Natural killer cell treated with Interleukin-12 subunit alpha and Interleukin-12 subunit beta and Interleukin-15 and Interleukin-18, amount 100 ng/mL, for 72 hours (primary cell): ENCODE results near the gene RPS6KB2. TPM values are rescaled to one million over a fixed set of nuclear protein-coding genes. Genes with fewer than 3 reads are reported as not detected.
A peak's percentile ranks its signal among the peaks of the same experiment; 100 is the strongest.

ENCODE experiments used
- ATAC-seq, 2 donors: fragments of 150-1000 bp; cut with Tn5 transposase in 1 of 2; sonication (Bioruptor Pico), chemical (Tn5 transposase) in 1 of 2; 2 replicates each; pipeline ENCODE4 v1.10.0; 2021
- DNase-seq: peaks from one replicate; pipeline ENCODE4 v3.0.0; 2022; ENCODE audit warnings: low spot score
- H3K27ac Mint-ChIP-seq, 2 donors: 1 replicate in 1 of 2; 2 replicates in 1 of 2; pipeline ENCODE4 v1.8.0; 2022; ENCODE audit warnings: mixed read lengths in 2 of 2, mild to moderate bottlenecking in 1 of 2, moderate library complexity in 1 of 2
- H3K27me3 Mint-ChIP-seq, 2 donors: 1 replicate in 1 of 2; 2 replicates in 1 of 2; pipeline ENCODE4 v1.8.0; 2022; ENCODE audit warnings: mixed read lengths in 2 of 2
- H3K36me3 Mint-ChIP-seq: one replicate; pipeline ENCODE4 v1.8.0; 2022; ENCODE audit warnings: mixed read lengths
- H3K4me1 Mint-ChIP-seq, 2 donors: 1 replicate in 1 of 2; 2 replicates in 1 of 2; pipeline ENCODE4 v1.8.0; 2022; ENCODE audit warnings: low read depth in 2 of 2, mixed read lengths in 2 of 2, mild to moderate bottlenecking in 1 of 2
- H3K4me3 Mint-ChIP-seq: one replicate; pipeline ENCODE4 v1.8.0; 2022; ENCODE audit warnings: mixed read lengths
- H3K9me3 Mint-ChIP-seq: 2 replicates; pipeline ENCODE4 v1.8.0; 2022; ENCODE audit warnings: mixed read lengths
- total RNA-seq, 2 donors: library from RNA; stranded (reverse); gene quantifications; one replicate each; pipeline ENCODE4 v1.2.3, GENCODE V29; 2022

Gene RPS6KB2
- 100 to 1,000 TPM in 1 of 2 donors, 10 to 100 TPM in 1; 95.8 to 112 TPM for total RNA-seq

GRCh38 chr11:67428052-67429001 lies at the start of gene RPS6KB2:
TSS of gene RPS6KB2 (plus strand) at chr11:67428494. CDS start at chr11:67428546, 52 bp downstream.
- Mint-ChIP-seq H3K9me3 (no peaks in the 10 kb centered on the region), H3K4me1 (peaks cover 24 to 31% of the 10 kb centered on the region in 2 donors), H3K4me3 (peak within 1 kb of the TSS; percentile 96), H3K36me3 (no peaks in the 10 kb centered on the region), H3K27me3 (no peaks in the 10 kb centered on the region), H3K27ac (peak within 1 kb of the TSS; percentile 94 to 97)
- peak; percentile 97 for DNase-seq
- peak; percentile 92 to 94 for ATAC-seq

GRCh38 chr11:67378544-67378943 lies 49.8 kb upstream of the RPS6KB2 start:
- ATAC-seq: no peak
- no peak overlapping the region for H3K4me3 Mint-ChIP-seq
- H3K4me1 Mint-ChIP-seq: peaks cover 19 to 29% of the 10 kb centered on the region in 2 donors

GRCh38 chr11:67379061-67380058 lies 48.9 kb upstream of the RPS6KB2 start:
- Mint-ChIP-seq H3K9me3 (no peaks in the 10 kb centered on the region), H3K4me1 (peaks cover 14 to 21% of the 10 kb centered on the region in 2 donors), H3K4me3 (no peak overlapping the region), H3K27me3 (no peaks in the 10 kb centered on the region), H3K27ac (no peak overlapping the region), H3K36me3 (no peaks in the 10 kb centered on the region)
- ATAC-seq (no peak), DNase-seq (no peak)

More at GRCh38 chr11:67378544-67378943, 49.8 kb upstream of the RPS6KB2 start:
- Mint-ChIP-seq H3K9me3 (no peaks in the 10 kb centered on the region), H3K27me3 (no peaks in the 10 kb centered on the region), H3K27ac (no peak overlapping the region), H3K36me3 (no peaks in the 10 kb centered on the region)
- DNase-seq: no peak

DNA sequence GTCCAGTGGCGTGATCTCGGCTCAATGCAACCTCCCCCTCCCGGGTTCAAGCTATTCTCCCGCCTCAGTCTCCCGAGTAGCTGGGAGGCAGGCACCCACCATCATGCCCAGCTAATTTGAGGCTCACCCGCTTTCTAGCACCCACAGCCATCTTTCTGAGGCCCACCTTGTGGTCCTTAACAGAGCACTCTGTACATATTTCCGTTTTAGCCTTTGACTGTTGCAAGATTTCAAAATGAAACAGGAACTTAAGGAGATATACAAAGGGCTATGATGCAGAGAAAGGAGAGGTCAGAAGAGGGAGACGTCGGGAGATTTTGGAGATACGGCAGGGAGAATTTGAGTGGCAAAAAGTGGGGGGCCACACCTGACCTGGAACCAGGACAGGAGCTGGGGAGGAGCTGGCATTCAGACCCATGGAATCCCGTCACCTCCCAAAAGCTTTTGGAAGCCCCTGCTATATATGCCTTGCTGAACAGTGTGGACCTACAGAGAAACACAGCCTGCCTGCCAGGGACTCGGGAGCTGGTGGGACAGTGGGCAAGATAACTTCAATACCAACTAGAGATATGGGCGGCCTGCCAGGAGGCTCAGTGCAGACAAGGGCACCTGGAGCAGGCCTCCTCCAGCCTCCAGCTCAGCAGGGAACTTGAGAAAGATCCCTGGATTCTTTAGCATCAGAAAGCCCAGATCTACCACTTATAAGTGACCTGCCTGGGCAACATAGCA lies 46.9 kb upstream of the RPS6KB2 start:
- Mint-ChIP-seq H3K27ac (peak overlapping the region; percentile 57 to 63), H3K27me3 (peaks cover 0 to 6% of the 10 kb centered on the region in 2 donors), H3K4me3 (peak overlapping the region; percentile 16), H3K36me3 (no peaks in the 10 kb centered on the region), H3K4me1 (peaks cover 13 to 17% of the 10 kb centered on the region in 2 donors), H3K9me3 (no peaks in the 10 kb centered on the region)
- DNase-seq (no peak), ATAC-seq (no peak)

DNA sequence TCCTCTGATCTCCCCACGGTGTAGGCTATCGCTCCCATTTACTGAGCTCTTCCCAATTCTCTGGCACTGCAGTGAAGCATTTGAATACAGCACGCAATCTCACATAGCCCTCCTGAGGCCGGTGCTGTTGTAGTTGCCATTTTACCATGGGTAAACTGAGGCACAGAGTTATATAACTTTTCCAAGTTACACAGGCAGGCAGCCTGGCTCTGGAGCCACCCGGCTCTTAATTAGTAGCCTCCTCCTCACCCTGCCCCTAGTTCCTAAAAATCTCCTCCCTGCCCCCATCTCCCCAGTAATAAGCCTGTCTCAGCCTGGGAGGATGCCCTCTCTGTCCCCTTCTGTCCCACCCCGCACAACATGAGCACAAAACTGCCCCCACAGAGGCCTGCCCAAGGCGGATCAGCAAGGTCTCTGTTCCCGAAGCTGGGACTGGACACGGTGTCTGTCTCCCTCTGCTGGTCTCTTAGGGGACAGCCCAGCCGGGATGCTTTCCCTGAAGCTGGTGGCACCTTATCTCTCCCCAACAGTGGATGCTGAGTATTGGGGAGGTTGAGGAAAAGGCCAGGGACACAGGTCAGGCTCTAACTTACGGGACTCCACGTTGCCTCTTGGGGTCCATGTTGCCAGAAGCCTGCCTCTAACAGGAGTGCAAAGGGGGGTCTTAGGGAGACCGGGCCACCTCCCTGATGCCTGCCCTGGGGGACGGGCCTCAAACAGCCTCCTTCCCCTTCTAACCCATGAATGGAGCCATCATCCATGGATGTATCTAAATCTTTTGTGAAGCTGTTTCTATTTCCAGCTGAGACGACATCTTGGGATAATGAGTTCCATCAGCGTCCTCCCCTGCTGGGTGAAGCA lies 45.8 kb upstream of the RPS6KB2 start:
- H3K36me3 Mint-ChIP-seq: no peaks in the 10 kb centered on the region

GRCh38 chr11:67384851-67385366 lies 43.4 kb upstream of the RPS6KB2 start:
- peaks cover 0 to 6% of the 10 kb centered on the region in 2 donors for H3K27me3 Mint-ChIP-seq
- H3K9me3 Mint-ChIP-seq: no peaks in the 10 kb centered on the region
- H3K4me1 Mint-ChIP-seq: peaks cover 25 to 28% of the 10 kb centered on the region in 2 donors
- ATAC-seq (no peak), DNase-seq (no peak)
- no peaks in the 10 kb centered on the region for H3K36me3 Mint-ChIP-seq
- no peak overlapping the region for H3K27ac Mint-ChIP-seq
- H3K4me3 Mint-ChIP-seq: no peak overlapping the region

More for the DNA sequence above, 45.8 kb upstream of the RPS6KB2 start:
- no peak overlapping the region for H3K4me3 Mint-ChIP-seq
- peak overlapping the region in 1 of 2 donors; percentile 49 for H3K27ac Mint-ChIP-seq
- H3K4me1 Mint-ChIP-seq: peaks cover 15 to 17% of the 10 kb centered on the region in 2 donors
- DNase-seq (peak; percentile 90), ATAC-seq (peak; percentile 89 to 90)
- H3K27me3 Mint-ChIP-seq: peaks cover 0 to 6% of the 10 kb centered on the region in 2 donors
- no peaks in the 10 kb centered on the region for H3K9me3 Mint-ChIP-seq

GRCh38 chr11:67387069-67387468 lies 41.2 kb upstream of the RPS6KB2 start:
- no peaks in the 10 kb centered on the region for H3K36me3 Mint-ChIP-seq
- H3K4me1 Mint-ChIP-seq: peaks cover 17 to 22% of the 10 kb centered on the region in 2 donors
- H3K27ac Mint-ChIP-seq: no peak overlapping the region
- H3K9me3 Mint-ChIP-seq: no peaks in the 10 kb centered on the region
- DNase-seq (no peak), ATAC-seq (no peak)
- peaks cover 0 to 6% of the 10 kb centered on the region in 2 donors for H3K27me3 Mint-ChIP-seq
- H3K4me3 Mint-ChIP-seq: no peak overlapping the region

DNA sequence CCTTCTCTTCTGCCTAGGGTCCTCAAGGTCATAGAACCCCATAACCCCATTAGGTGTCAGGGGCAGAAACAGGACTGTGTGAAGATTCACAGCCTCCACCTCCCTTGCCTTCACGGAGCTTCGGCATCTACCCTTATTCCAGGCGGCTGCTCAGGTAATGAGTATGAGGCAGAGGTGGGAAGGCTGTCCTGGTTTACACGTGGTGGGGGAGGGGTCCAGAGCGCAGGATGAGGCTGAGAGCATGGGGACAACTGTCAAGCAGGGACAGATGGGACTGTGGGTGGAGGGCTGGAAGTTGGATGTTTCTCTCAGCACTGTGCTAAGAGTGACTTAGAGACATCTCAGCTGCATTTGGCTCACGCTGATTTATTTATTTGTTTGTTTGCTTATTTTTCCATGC lies 40.8 kb upstream of the RPS6KB2 start:
- H3K4me1 Mint-ChIP-seq: peaks cover 14 to 22% of the 10 kb centered on the region in 2 donors
- peaks cover 0 to 6% of the 10 kb centered on the region in 2 donors for H3K27me3 Mint-ChIP-seq
- ATAC-seq: no peak
- H3K4me3 Mint-ChIP-seq: no peak overlapping the region
- H3K27ac Mint-ChIP-seq: no peak overlapping the region
- H3K36me3 Mint-ChIP-seq: no peaks in the 10 kb centered on the region
- DNase-seq: no peak
- H3K9me3 Mint-ChIP-seq: no peaks in the 10 kb centered on the region

DNA sequence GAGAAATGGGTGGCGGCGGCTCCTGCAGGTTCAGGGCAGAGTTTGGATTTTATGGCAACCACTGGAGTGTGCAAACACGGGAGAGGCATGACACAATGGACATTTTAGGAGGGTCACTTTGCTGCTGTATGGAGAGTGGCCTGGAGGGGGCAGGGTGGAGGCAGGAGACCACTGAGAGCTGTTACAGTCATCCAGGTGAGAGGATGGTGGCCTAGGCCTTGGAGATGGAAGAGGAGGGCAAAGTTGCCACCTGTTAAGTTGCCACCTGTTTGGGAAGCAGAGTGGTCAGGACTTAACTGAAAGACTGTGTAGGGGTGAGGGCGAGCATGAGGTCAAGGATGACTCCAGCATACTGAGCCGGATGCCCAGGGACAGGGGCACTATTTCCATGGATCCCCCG lies 38.8 kb upstream of the RPS6KB2 start:
- Mint-ChIP-seq H3K27ac (peak overlapping the region; percentile 47 to 58), H3K36me3 (no peaks in the 10 kb centered on the region), H3K4me3 (peak overlapping the region; percentile 76), H3K27me3 (peaks cover 0 to 6% of the 10 kb centered on the region in 2 donors), H3K4me1 (peaks cover 23 to 29% of the 10 kb centered on the region in 2 donors), H3K9me3 (no peaks in the 10 kb centered on the region)
- ATAC-seq (no peak), DNase-seq (no peak)

GRCh38 chr11:67390947-67391303 lies 37.4 kb upstream of the RPS6KB2 start:
- no peaks in the 10 kb centered on the region for H3K9me3 Mint-ChIP-seq
- no peak for DNase-seq
- H3K4me3 Mint-ChIP-seq: peak overlapping the region; percentile 85
- H3K36me3 Mint-ChIP-seq: no peaks in the 10 kb centered on the region
- H3K27me3 Mint-ChIP-seq: no peaks in the 10 kb centered on the region
- H3K4me1 Mint-ChIP-seq: peaks cover 23 to 29% of the 10 kb centered on the region in 2 donors
- ATAC-seq: no peak
- peak overlapping the region; percentile 62 to 72 for H3K27ac Mint-ChIP-seq

DNA sequence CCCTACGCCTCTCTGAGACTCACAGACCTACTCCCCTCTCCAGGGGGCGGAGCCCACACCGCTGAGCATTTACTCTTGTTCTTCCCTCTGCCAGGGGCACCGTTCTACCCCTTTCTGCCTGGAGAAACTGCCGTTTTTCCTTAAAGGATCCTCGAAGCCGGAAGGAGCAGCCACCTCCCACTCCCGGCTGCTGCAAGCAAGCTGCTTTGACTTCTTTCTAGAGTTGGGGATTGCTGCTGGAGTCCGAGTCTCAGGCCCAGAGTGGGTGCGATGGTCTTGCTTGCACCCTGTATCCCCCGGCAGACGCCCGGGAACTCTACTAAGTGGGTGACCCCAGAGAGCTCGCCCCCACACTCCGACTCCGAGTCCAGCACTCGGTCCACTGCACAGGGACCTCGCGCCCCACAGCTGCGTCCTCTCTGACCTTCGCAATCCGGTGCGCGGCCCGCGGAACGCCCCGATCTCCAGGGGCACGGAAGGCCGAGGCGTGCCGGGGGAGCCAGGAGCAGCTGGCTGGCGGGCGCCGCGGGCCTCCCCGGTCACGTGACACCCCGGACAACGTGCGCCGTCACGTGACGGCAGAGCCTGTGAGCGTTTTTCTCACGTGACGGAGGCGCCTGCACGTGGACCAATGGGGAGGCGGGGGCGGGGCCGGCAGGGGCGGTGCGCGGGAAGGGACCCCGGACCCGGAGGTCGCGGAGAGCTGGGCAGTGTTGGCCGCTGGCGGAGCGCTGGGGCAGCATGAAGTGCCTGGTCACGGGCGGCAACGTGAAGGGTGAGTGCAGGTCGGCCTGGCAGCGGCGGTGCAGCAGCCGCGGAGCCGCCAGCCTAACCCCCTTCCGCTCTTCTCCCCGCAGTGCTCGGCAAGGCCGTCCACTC lies 36.8 kb upstream of the RPS6KB2 start, which contains the start of gene RAD9A:
RAD9A (plus strand) TSS at position 683 of the 879 bp plus-strand sequence; CDS start at position 742, 59 bp downstream.
- Mint-ChIP-seq H3K27me3 (no peaks in the 10 kb centered on the region), H3K27ac (peak within 1 kb of the TSS; percentile 62 to 72), H3K9me3 (no peaks in the 10 kb centered on the region), H3K4me1 (peaks cover 23 to 32% of the 10 kb centered on the region in 2 donors), H3K36me3 (no peaks in the 10 kb centered on the region), H3K4me3 (peak within 1 kb of the TSS; percentile 85)
- ATAC-seq (peak; percentile 89 to 91), DNase-seq (peak; percentile 95)
